ENCODE measurements around the gene PLCH1.

DNA sequence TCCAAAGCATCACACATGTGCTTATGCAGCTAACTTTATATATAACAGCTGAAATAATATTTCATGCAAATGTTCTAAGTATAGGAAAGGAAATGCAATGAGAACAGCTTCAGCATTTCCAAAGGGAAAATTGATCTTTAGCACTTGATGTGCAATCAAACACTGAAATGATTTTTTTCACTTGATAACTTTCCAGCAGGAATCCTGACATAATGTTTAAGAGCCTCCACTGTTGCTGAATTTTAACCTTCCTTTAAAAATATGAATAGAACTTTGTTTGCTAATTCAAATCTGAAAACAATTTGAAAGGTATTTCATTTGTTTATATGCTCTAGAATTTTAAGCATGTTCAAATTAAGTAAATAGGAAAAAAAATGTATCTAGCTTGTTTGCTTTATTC lies 354.5 kb downstream of the PLCH1 start:
- TF ChIP-seq CTCF (conservative IDR thresholded peaks at IDR 0.05; ENCODE audit: low read depth, low read length) (no peak), EZH2phosphoT487 (IDR thresholded peaks at IDR 0.05; ENCODE audit: borderline replicate concordance, low read length) (no peak), EZH2 (IDR thresholded peaks at IDR 0.05; ENCODE audit: low read length, unreplicated experiment) (no peak)
